ENCODE measurements around the gene QRICH1.
A peak's percentile ranks its signal among the peaks of the same experiment; 100 is the strongest.

DNA sequence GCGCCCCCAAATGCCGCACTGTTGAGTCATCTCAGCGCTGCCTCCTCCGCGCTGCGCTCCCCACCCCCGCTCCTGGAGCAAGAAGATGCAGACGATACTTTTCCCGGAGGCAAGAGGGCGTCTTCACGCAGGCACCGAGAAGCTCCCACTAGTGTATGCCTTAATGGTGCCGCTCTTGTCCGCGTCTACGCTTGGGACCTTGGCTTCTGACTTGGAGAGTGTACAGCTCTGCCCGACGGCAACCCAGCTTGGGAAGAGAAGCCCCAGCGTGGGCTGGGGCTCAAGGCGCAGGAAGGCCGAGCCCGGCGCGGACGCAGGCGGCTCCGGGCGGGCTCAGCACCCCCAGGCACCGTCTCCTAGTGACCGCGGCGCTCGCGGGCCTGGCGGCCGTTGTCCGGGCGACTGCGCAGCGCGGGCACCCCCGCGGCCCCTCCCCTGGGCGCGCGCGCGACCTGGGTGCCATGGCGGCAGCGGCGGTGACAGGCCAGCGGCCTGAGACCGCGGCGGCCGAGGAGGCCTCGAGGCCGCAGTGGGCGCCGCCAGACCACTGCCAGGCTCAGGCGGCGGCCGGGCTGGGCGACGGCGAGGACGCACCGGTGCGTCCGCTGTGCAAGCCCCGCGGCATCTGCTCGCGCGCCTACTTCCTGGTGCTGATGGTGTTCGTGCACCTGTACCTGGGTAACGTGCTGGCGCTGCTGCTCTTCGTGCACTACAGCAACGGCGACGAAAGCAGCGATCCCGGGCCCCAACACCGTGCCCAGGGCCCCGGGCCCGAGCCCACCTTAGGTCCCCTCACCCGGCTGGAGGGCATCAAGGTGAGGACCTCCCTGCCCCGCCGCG, 103.9 kb downstream of the QRICH1 start, which contains the start of gene P4HTM:
- TF ChIP-seq, protein P1, sequence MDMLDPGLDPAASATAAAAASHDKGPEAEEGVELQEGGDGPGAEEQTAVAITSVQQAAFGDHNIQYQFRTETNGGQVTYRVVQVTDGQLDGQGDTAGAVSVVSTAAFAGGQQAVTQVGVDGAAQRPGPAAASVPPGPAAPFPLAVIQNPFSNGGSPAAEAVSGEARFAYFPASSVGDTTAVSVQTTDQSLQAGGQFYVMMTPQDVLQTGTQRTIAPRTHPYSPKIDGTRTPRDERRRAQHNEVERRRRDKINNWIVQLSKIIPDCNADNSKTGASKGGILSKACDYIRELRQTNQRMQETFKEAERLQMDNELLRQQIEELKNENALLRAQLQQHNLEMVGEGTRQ (IDR thresholded peaks at IDR 0.05; ENCODE audit: low read depth, low read length) = no peak
- peak; percentile 89 for TF ChIP-seq MAZ (IDR thresholded peaks at IDR 0.05; ENCODE audit: borderline replicate concordance, low read depth, low read length)
